NB4 (cell line): ENCODE data around the gene SUCLG2.

Source experiments
- CTCF ChIP-seq: IDR thresholded peaks from one replicate; pipeline ENCODE4 v1.5.1; 2012; ENCODE audit warnings: low read depth, low read length
- MYC ChIP-seq: IDR thresholded peaks from 2 replicates; pipeline ENCODE4 v1.6.1; 2011; ENCODE audit warnings: low read depth, low read length
- POLR2A ChIP-seq: IDR thresholded peaks from 2 replicates; pipeline ENCODE4 v1.6.1; 2011; ENCODE audit warnings: mild to moderate bottlenecking; ENCODE audit not compliant: insufficient read length; ENCODE audit errors: extremely low read depth

DNA sequence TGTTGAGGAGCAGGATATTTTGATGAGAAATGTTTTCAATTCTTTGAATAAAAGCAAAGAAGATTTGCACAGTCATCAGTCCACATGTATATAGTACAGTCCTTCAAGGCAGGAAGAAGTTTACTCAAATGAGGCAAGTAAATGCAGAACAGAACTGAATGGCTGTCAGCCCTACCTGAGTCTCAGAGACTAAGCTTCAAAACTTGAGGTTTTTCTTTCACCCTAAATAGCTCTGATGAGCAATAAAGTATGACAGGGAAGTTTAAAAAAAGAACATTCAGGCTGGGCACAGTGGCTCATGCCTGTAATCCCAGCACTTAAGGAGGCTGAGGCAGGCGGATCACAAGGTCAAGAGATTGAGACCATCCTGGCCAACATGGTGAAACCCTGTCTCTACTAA lies 232.5 kb downstream of the SUCLG2 start:
- TF ChIP-seq CTCF (no peak), MYC (no peak), POLR2A (no peak)
